GM06990 (cell line): ENCODE results near the gene COL18A1.

Experiments
- DNase-seq: peaks from one replicate; pipeline ENCODE4 v3.0.0-alpha.2; 2011; ENCODE audit not compliant: insufficient read length; ENCODE audit errors: extremely low read depth
- H3K27me3 ChIP-seq: replicated peaks from 2 replicates; pipeline ENCODE4 v1.6.0; 2011; ENCODE audit warnings: low read length; ENCODE audit not compliant: control insufficient read depth, insufficient read depth
- H3K36me3 ChIP-seq: 2 replicates; pipeline ENCODE4 v1.5.1; 2011; ENCODE audit warnings: low read length; ENCODE audit not compliant: control insufficient read depth, insufficient read depth
- H3K4me3 ChIP-seq: replicated peaks from 2 replicates; pipeline ENCODE4 v1.5.1; 2011; ENCODE audit warnings: low read depth, mild to moderate bottlenecking, control low read depth, low read length
- CTCF ChIP-seq: IDR thresholded peaks from 2 replicates; pipeline ENCODE4 v1.5.1; 2011; ENCODE audit warnings: low read length, control low read depth, mild to moderate bottlenecking, inconsistent platforms; ENCODE audit not compliant: insufficient read depth, poor library complexity, severe bottlenecking

Gene COL18A1

GRCh38 chr21:45504021-45504515 is 99.1 kb downstream of the COL18A1 start:
- Histone ChIP-seq H3K36me3 (no peaks in the 10 kb centered on the region), H3K4me3 (no peak overlapping the region), H3K27me3 (no peaks in the 10 kb centered on the region)
- no peak for TF ChIP-seq CTCF
- DNase-seq = no peak

GRCh38 chr21:45504516-45505415 is 99.8 kb downstream of the COL18A1 start:
- no peaks in the 10 kb centered on the region for H3K27me3 ChIP-seq
- DNase-seq = no peak
- TF ChIP-seq CTCF = no peak
- H3K36me3 ChIP-seq = no peaks in the 10 kb centered on the region
- no peak overlapping the region for H3K4me3 ChIP-seq

- H3K27me3 ChIP-seq = no peaks in the 10 kb centered on the region
- H3K4me3 ChIP-seq = no peak overlapping the region
- no peaks in the 10 kb centered on the region for H3K36me3 ChIP-seq
- no peak for DNase-seq
- no peak for TF ChIP-seq CTCF
These were observed 100.6 kb downstream of the COL18A1 start for GRCh38 chr21:45505416-45506021.

- no peak for DNase-seq
- Histone ChIP-seq H3K27me3 (no peaks in the 10 kb centered on the region), H3K4me3 (no peak overlapping the region), H3K36me3 (no peaks in the 10 kb centered on the region)
- no peak for TF ChIP-seq CTCF
These were observed 101.4 kb downstream of the COL18A1 start for GRCh38 chr21:45506241-45506817.

GRCh38 chr21:45506836-45507522 is 102.0 kb downstream of the COL18A1 start:
- H3K27me3 ChIP-seq = no peaks in the 10 kb centered on the region
- no peaks in the 10 kb centered on the region for H3K36me3 ChIP-seq
- TF ChIP-seq CTCF = no peak

More at GRCh38 chr21:45506836-45507522, 102.0 kb downstream of the COL18A1 start:
- no peak overlapping the region for H3K4me3 ChIP-seq
- no peak for DNase-seq
